ENCODE data around the gene TMEM95.

GRCh38 chr17:7403977-7404736 lies 49.2 kb downstream of the TMEM95 start, which contains the start of gene TMEM256:
- TF ChIP-seq CTCF (tag by site-specific recombination; IDR thresholded peaks at IDR 0.05) (no peak), ZNF19 (tag by site-specific recombination; IDR thresholded peaks at IDR 0.05; ENCODE audit: low read depth) (no peak), ZBTB26 (tag by site-specific recombination; optimal IDR thresholded peaks at IDR 0.05) (no peak), ZBTB8A (tag by site-specific recombination; IDR thresholded peaks at IDR 0.05) (peak; percentile 61)
